ENCODE results near the gene SMAD3.

Gene SMAD3

GRCh38 chr15:67190813-67191212 lies 125.4 kb downstream of the SMAD3 start:
- no peaks in the 10 kb centered on the region for H3K9me3 ChIP-seq (ENCODE audit: low read length)
- H3K4me3 ChIP-seq (ENCODE audit: low read length) = no peak overlapping the region
- H3K27me3 ChIP-seq (ENCODE audit: insufficient read depth, low read length) = no peaks in the 10 kb centered on the region
- H2AFZ ChIP-seq (ENCODE audit: low read depth, low read length) = no peak overlapping the region
- H3K36me3 ChIP-seq (ENCODE audit: insufficient read depth, low read length) = peaks cover 76% of the 10 kb centered on the region
- no peaks in the 10 kb centered on the region for H3K4me1 ChIP-seq (ENCODE audit: insufficient read depth, low read length)

GRCh38 chr15:67192185-67192820 lies 126.9 kb downstream of the SMAD3 start:
- no peak overlapping the region for H2AFZ ChIP-seq (ENCODE audit: low read depth, low read length)
- H3K9me3 ChIP-seq (ENCODE audit: low read length) = no peaks in the 10 kb centered on the region
- no peaks in the 10 kb centered on the region for H3K4me1 ChIP-seq (ENCODE audit: insufficient read depth, low read length)
- no peak overlapping the region for H3K4me3 ChIP-seq (ENCODE audit: low read length)
- peaks cover 61% of the 10 kb centered on the region for H3K36me3 ChIP-seq (ENCODE audit: insufficient read depth, low read length)
- H3K27me3 ChIP-seq (ENCODE audit: insufficient read depth, low read length) = no peaks in the 10 kb centered on the region

GRCh38 chr15:67193223-67193990 lies 128.0 kb downstream of the SMAD3 start:
- Histone ChIP-seq H3K4me3 (ENCODE audit: low read length) (no peak overlapping the region), H3K4me1 (ENCODE audit: insufficient read depth, low read length) (no peaks in the 10 kb centered on the region), H3K36me3 (ENCODE audit: insufficient read depth, low read length) (peaks cover 54% of the 10 kb centered on the region), H2AFZ (ENCODE audit: low read depth, low read length) (no peak overlapping the region), H3K9me3 (ENCODE audit: low read length) (no peaks in the 10 kb centered on the region), H3K27me3 (ENCODE audit: insufficient read depth, low read length) (no peaks in the 10 kb centered on the region)

- H3K4me3 ChIP-seq (ENCODE audit: low read length) = no peak overlapping the region
- peaks cover 44% of the 10 kb centered on the region for H3K36me3 ChIP-seq (ENCODE audit: insufficient read depth, low read length)
- no peaks in the 10 kb centered on the region for H3K4me1 ChIP-seq (ENCODE audit: insufficient read depth, low read length)
- H3K27me3 ChIP-seq (ENCODE audit: insufficient read depth, low read length) = no peaks in the 10 kb centered on the region
- H2AFZ ChIP-seq (ENCODE audit: low read depth, low read length) = no peak overlapping the region
- H3K9me3 ChIP-seq (ENCODE audit: low read length) = no peaks in the 10 kb centered on the region
Observed at GRCh38 chr15:67194171-67195114, 129.0 kb downstream of the SMAD3 start.

GRCh38 chr15:67195305-67195704 lies 129.9 kb downstream of the SMAD3 start:
- no peak overlapping the region for H3K4me3 ChIP-seq (ENCODE audit: low read length)
- H3K27me3 ChIP-seq (ENCODE audit: insufficient read depth, low read length) = no peaks in the 10 kb centered on the region
- no peak overlapping the region for H2AFZ ChIP-seq (ENCODE audit: low read depth, low read length)
- no peaks in the 10 kb centered on the region for H3K9me3 ChIP-seq (ENCODE audit: low read length)
- H3K4me1 ChIP-seq (ENCODE audit: insufficient read depth, low read length) = no peaks in the 10 kb centered on the region
- H3K36me3 ChIP-seq (ENCODE audit: insufficient read depth, low read length) = peaks cover 37% of the 10 kb centered on the region

- Histone ChIP-seq H3K36me3 (ENCODE audit: insufficient read depth, low read length) (peaks cover 28% of the 10 kb centered on the region), H3K4me3 (ENCODE audit: low read length) (no peak overlapping the region), H2AFZ (ENCODE audit: low read depth, low read length) (no peak overlapping the region), H3K27me3 (ENCODE audit: insufficient read depth, low read length) (no peaks in the 10 kb centered on the region), H3K9me3 (ENCODE audit: low read length) (no peaks in the 10 kb centered on the region), H3K4me1 (ENCODE audit: insufficient read depth, low read length) (peaks cover 3% of the 10 kb centered on the region)
Observed at GRCh38 chr15:67196222-67196621, 130.8 kb downstream of the SMAD3 start.

GRCh38 chr15:67196672-67197363 lies 131.4 kb downstream of the SMAD3 start:
- Histone ChIP-seq H3K27me3 (ENCODE audit: insufficient read depth, low read length) (no peaks in the 10 kb centered on the region), H3K9me3 (ENCODE audit: low read length) (no peaks in the 10 kb centered on the region), H3K36me3 (ENCODE audit: insufficient read depth, low read length) (peaks cover 22% of the 10 kb centered on the region), H2AFZ (ENCODE audit: low read depth, low read length) (no peak overlapping the region), H3K4me1 (ENCODE audit: insufficient read depth, low read length) (peaks cover 9% of the 10 kb centered on the region), H3K4me3 (ENCODE audit: low read length) (no peak overlapping the region)

- peaks cover 9% of the 10 kb centered on the region for H3K4me1 ChIP-seq (ENCODE audit: insufficient read depth, low read length)
- no peak overlapping the region for H2AFZ ChIP-seq (ENCODE audit: low read depth, low read length)
- peaks cover 21% of the 10 kb centered on the region for H3K36me3 ChIP-seq (ENCODE audit: insufficient read depth, low read length)
- no peaks in the 10 kb centered on the region for H3K27me3 ChIP-seq (ENCODE audit: insufficient read depth, low read length)
- H3K4me3 ChIP-seq (ENCODE audit: low read length) = no peak overlapping the region
- H3K9me3 ChIP-seq (ENCODE audit: low read length) = no peaks in the 10 kb centered on the region
Observed at GRCh38 chr15:67197364-67197695, 131.9 kb downstream of the SMAD3 start.

GRCh38 chr15:67198157-67198754 lies 132.9 kb downstream of the SMAD3 start:
- H3K9me3 ChIP-seq (ENCODE audit: low read length) = no peaks in the 10 kb centered on the region
- H3K36me3 ChIP-seq (ENCODE audit: insufficient read depth, low read length) = peaks cover 21% of the 10 kb centered on the region
- H3K4me1 ChIP-seq (ENCODE audit: insufficient read depth, low read length) = peaks cover 9% of the 10 kb centered on the region
- H3K27me3 ChIP-seq (ENCODE audit: insufficient read depth, low read length) = no peaks in the 10 kb centered on the region
- no peak overlapping the region for H2AFZ ChIP-seq (ENCODE audit: low read depth, low read length)
- no peak overlapping the region for H3K4me3 ChIP-seq (ENCODE audit: low read length)

- no peak overlapping the region for H3K4me3 ChIP-seq (ENCODE audit: low read length)
- H3K4me1 ChIP-seq (ENCODE audit: insufficient read depth, low read length) = peaks cover 9% of the 10 kb centered on the region
- peaks cover 13% of the 10 kb centered on the region for H3K36me3 ChIP-seq (ENCODE audit: insufficient read depth, low read length)
- H2AFZ ChIP-seq (ENCODE audit: low read depth, low read length) = no peak overlapping the region
- no peaks in the 10 kb centered on the region for H3K9me3 ChIP-seq (ENCODE audit: low read length)
- H3K27me3 ChIP-seq (ENCODE audit: insufficient read depth, low read length) = no peaks in the 10 kb centered on the region
Observed at GRCh38 chr15:67199391-67199790, 134.0 kb downstream of the SMAD3 start.

- Histone ChIP-seq H3K4me3 (ENCODE audit: low read length) (no peak overlapping the region), H3K4me1 (ENCODE audit: insufficient read depth, low read length) (peaks cover 9% of the 10 kb centered on the region), H3K36me3 (ENCODE audit: insufficient read depth, low read length) (peaks cover 10% of the 10 kb centered on the region), H3K27me3 (ENCODE audit: insufficient read depth, low read length) (no peaks in the 10 kb centered on the region), H2AFZ (ENCODE audit: low read depth, low read length) (no peak overlapping the region), H3K9me3 (ENCODE audit: low read length) (no peaks in the 10 kb centered on the region)
Observed at GRCh38 chr15:67199881-67200763, 134.7 kb downstream of the SMAD3 start.

GRCh38 chr15:67201136-67201535 lies 135.7 kb downstream of the SMAD3 start:
- Histone ChIP-seq H3K36me3 (ENCODE audit: insufficient read depth, low read length) (peaks cover 18% of the 10 kb centered on the region), H3K27me3 (ENCODE audit: insufficient read depth, low read length) (no peaks in the 10 kb centered on the region), H3K9me3 (ENCODE audit: low read length) (no peaks in the 10 kb centered on the region), H3K4me1 (ENCODE audit: insufficient read depth, low read length) (peaks cover 9% of the 10 kb centered on the region), H3K4me3 (ENCODE audit: low read length) (no peak overlapping the region), H2AFZ (ENCODE audit: low read depth, low read length) (no peak overlapping the region)

All from neuron (in vitro differentiated cells).